Stomach (tissue), 9 donors: Measurements from ENCODE around the gene ATP9B. TPM values are rescaled to one million over a fixed set of nuclear protein-coding genes. Genes with fewer than 3 reads are reported as not detected.
A peak's percentile ranks its signal among the peaks of the same experiment; 100 is the strongest.

ENCODE experiments used
- DNase-seq, 2 donors: peaks; one replicate each; pipeline versions ENCODE4 v3.0.0 to v3.0.0-alpha.2; 2013 to 2019
- H3K27ac ChIP-seq, 5 donors: fragments of 200-600 bp in 4 of 5; sonication (generic) in 4 of 5; one replicate each; pipeline ENCODE4 v1.5.1; 2013 to 2019; ENCODE audit warnings: mild to moderate bottlenecking in 1 of 5, moderate library complexity in 1 of 5
- H3K27me3 ChIP-seq, 3 donors: fragments of 200-600 bp; sonication (generic); one replicate each; pipeline ENCODE4 v1.5.1; 2017 to 2019; ENCODE audit warnings: mixed run types in 1 of 3
- H3K36me3 ChIP-seq, 4 donors: fragments of 200-600 bp; sonication (generic); 1 replicate in 3 of 4; 2 replicates in 1 of 4; pipeline ENCODE4 v1.5.1; 2016 to 2019
- H3K4me1 ChIP-seq, 4 donors: fragments of 200-600 bp; sonication (generic); one replicate each; pipeline ENCODE4 v1.5.1; 2016 to 2019
- H3K4me3 ChIP-seq, 4 donors: fragments of 200-600 bp; sonication (generic) in 3 of 4; one replicate each; pipeline ENCODE4 v1.5.1; 2016 to 2019; ENCODE audit warnings: mild to moderate bottlenecking in 1 of 4
- H3K9me3 ChIP-seq, 4 donors: fragments of 200-600 bp; sonication (generic); one replicate each; pipeline ENCODE4 v1.5.1; 2016 to 2019
- CTCF ChIP-seq, 7 experiments: fragments of 450-650 bp in 4 of 7; fragments of 200-600 bp in 3 of 7; sonication (generic) in 3 of 7; IDR thresholded peaks; one replicate each; pipeline ENCODE4 v1.5.1; 2016 to 2019; ENCODE audit warnings: antibody characterized with exemption in 7 of 7, control low read depth in 2 of 7, mild to moderate bottlenecking in 1 of 7
- EP300 ChIP-seq: sonication (generic); formaldehyde crosslinking; IDR thresholded peaks from one replicate; pipeline ENCODE4 v1.6.1; 2017; ENCODE audit warnings: antibody characterized with exemption
- POLR2A ChIP-seq, 4 donors: fragments of 450-650 bp; IDR thresholded peaks; one replicate each; pipeline ENCODE4 v1.6.1; 2016; ENCODE audit warnings: antibody characterized with exemption in 4 of 4, control low read depth in 2 of 4, mild to moderate bottlenecking in 1 of 4, moderate library complexity in 1 of 4
- POLR2AphosphoS5 ChIP-seq, 3 donors: sonication (generic); formaldehyde crosslinking; IDR thresholded peaks; one replicate each; pipeline ENCODE4 v1.6.1; 2016; ENCODE audit warnings: antibody characterized with exemption in 3 of 3
- WGBS, 5 donors: extraction: QIAGEN DNeasy Blood & Tissue Kit in 3 of 5; methylation state at CpG; one replicate each; pipeline versions ENCODE4 v1.1.5 to v1.1.7; 2013 to 2018; 5-methylcytosine and 5-hydroxymethylcytosine counted together
- intact Hi-C: fragments of 100-400 bp; cut with DNase I; formaldehyde crosslinking; loops from one replicate; pipeline ENCODE4 v1.15.1; 2023; ENCODE audit warnings: low total_unique reads
- polyA plus RNA-seq, 3 donors: library from polyadenylated mRNA; stranded (reverse); fragments of 200-250 nt; gene quantifications; one replicate each; pipeline ENCODE4 v1.2.3, GENCODE V29; 2013
- total RNA-seq, 5 donors: library from RNA; depleted of rRNA; stranded (reverse); fragments of >200 nt; gene quantifications; one replicate each; pipeline versions ENCODE4 v1.1.0 to v1.2.3, GENCODE V29; 2014 to 2016
- donor health status: healthy with polysubstance abuse.
- donor health status: Bipolar disorder and iron deficiency.
- donor health status: healthy.

The ATP9B gene
- total and polyA plus RNA-seq, 8 donors, result 10.6 to 128 (median 34.9) TPM

GRCh38 chr18:79195716-79196683 lies 126.8 kb downstream of the ATP9B start:
- H3K27me3 ChIP-seq, result no peaks in the 10 kb centered on the region
- TF ChIP-seq POLR2AphosphoS5 (IDR thresholded peaks at IDR 0.05), result no peak
- TF ChIP-seq EP300, result no peak
- TF ChIP-seq POLR2A (IDR thresholded peaks at IDR 0.05), result no peak
- TF ChIP-seq CTCF (IDR thresholded peaks at IDR 0.05), result no peak
- no peak overlapping the region for H3K27ac ChIP-seq
- no peak for DNase-seq
- WGBS, 5 donors, result 85 to 92% (median 89%) methylated on average over 10 of the region's 10 CpGs
- H3K4me1 ChIP-seq, result no peaks in the 10 kb centered on the region
- intact Hi-C loops, result no loop called here
- H3K9me3 ChIP-seq, result no peaks in the 10 kb centered on the region
- no peak overlapping the region for H3K4me3 ChIP-seq
- H3K36me3 ChIP-seq, result peaks cover 0 to 33% (median 31%) of the 10 kb centered on the region in 4 donors

GRCh38 chr18:79197531-79197930 lies 128.3 kb downstream of the ATP9B start:
- WGBS, 5 donors, result 81 to 86% (median 85%) methylated on average over 4 of the region's 4 CpGs
- Histone ChIP-seq H3K36me3 (peaks cover 0 to 32% (median 31%) of the 10 kb centered on the region in 4 donors), H3K27me3 (no peaks in the 10 kb centered on the region), H3K4me1 (no peaks in the 10 kb centered on the region), H3K4me3 (no peak overlapping the region), H3K27ac (no peak overlapping the region), H3K9me3 (no peaks in the 10 kb centered on the region)
- intact Hi-C loops, result no loop called here
- no peak for TF ChIP-seq EP300
- no peak for TF ChIP-seq POLR2A (IDR thresholded peaks at IDR 0.05)
- no peak for TF ChIP-seq CTCF (IDR thresholded peaks at IDR 0.05)
- no peak for TF ChIP-seq POLR2AphosphoS5 (IDR thresholded peaks at IDR 0.05)
- no peak for DNase-seq

GRCh38 chr18:79199691-79200374 lies 130.6 kb downstream of the ATP9B start:
- Histone ChIP-seq H3K9me3 (no peaks in the 10 kb centered on the region), H3K36me3 (peaks cover 0 to 17% (median 15%) of the 10 kb centered on the region in 4 donors), H3K27ac (no peak overlapping the region), H3K4me3 (no peak overlapping the region), H3K4me1 (no peaks in the 10 kb centered on the region), H3K27me3 (no peaks in the 10 kb centered on the region)
- 68 to 86% (median 74%) methylated on average over 7 of the region's 7 CpGs for WGBS, 5 donors
- no peak for TF ChIP-seq POLR2AphosphoS5 (IDR thresholded peaks at IDR 0.05)
- TF ChIP-seq CTCF (IDR thresholded peaks at IDR 0.05), result no peak
- TF ChIP-seq EP300, result no peak
- intact Hi-C loops, result no loop called here
- no peak for DNase-seq

- 82 to 86% (median 84%) methylated on average over 7 of the region's 7 CpGs for WGBS, 5 donors
- intact Hi-C loops, result no loop called here
Observed at GRCh38 chr18:79200546-79201268, 131.5 kb downstream of the ATP9B start.

More at GRCh38 chr18:79200546-79201268, 131.5 kb downstream of the ATP9B start:
- Histone ChIP-seq H3K4me1 (no peaks in the 10 kb centered on the region), H3K27me3 (no peaks in the 10 kb centered on the region), H3K27ac (no peak overlapping the region), H3K36me3 (peaks cover 0 to 9% (median 7%) of the 10 kb centered on the region in 4 donors), H3K9me3 (no peaks in the 10 kb centered on the region), H3K4me3 (no peak overlapping the region)
- TF ChIP-seq CTCF (IDR thresholded peaks at IDR 0.05) (no peak), POLR2A (IDR thresholded peaks at IDR 0.05) (no peak), EP300 (no peak), POLR2AphosphoS5 (IDR thresholded peaks at IDR 0.05) (no peak)
- DNase-seq, result peak in 1 of 2 donors; percentile 56
